Neural crest cell (in vitro differentiated cells): ENCODE results near the gene DNPH1. TPM values are rescaled to one million over a fixed set of nuclear protein-coding genes. Genes with fewer than 3 reads are reported as not detected.

Experiments used
- DNase-seq: peaks from one replicate; pipeline ENCODE4 v3.0.0; 2021; ENCODE audit warnings: low read depth, mixed read lengths, low spot score
- H3K27ac Mint-ChIP-seq: one replicate; pipeline ENCODE4 v1.8.0; 2021; ENCODE audit warnings: mild to moderate bottlenecking, mixed read lengths; ENCODE audit not compliant: unreplicated experiment
- H3K27me3 Mint-ChIP-seq: 2 replicates; pipeline ENCODE4 v1.8.0; 2021; ENCODE audit warnings: low read depth, mild to moderate bottlenecking, mixed read lengths
- H3K36me3 Mint-ChIP-seq: 2 replicates; pipeline ENCODE4 v1.8.0; 2021; ENCODE audit warnings: low read depth, mild to moderate bottlenecking, mixed read lengths
- H3K4me1 Mint-ChIP-seq: 2 replicates; pipeline ENCODE4 v1.8.0; 2021; ENCODE audit warnings: mixed read lengths
- H3K4me3 Mint-ChIP-seq: one replicate; pipeline ENCODE4 v1.8.0; 2021; ENCODE audit warnings: mild to moderate bottlenecking, mixed read lengths
- H3K9me3 Mint-ChIP-seq: 2 replicates; pipeline ENCODE4 v1.8.0; 2021; ENCODE audit warnings: mixed read lengths
- total RNA-seq: library from RNA; stranded (reverse); gene quantifications from 2 replicates; pipeline ENCODE4 v1.2.1, GENCODE V29; 2021
- TF ChIP-seq, protein P1 (sequence below): fragments of 200-600 bp; sonication (generic); conservative IDR thresholded peaks from 2 replicates; pipeline ENCODE4 v1.5.0; 2021; ENCODE audit warnings: antibody characterized with exemption, mild to moderate bottlenecking

DNPH1 gene
- total RNA-seq, 1 donor from 2014 or later = 50.3 TPM

DNA sequence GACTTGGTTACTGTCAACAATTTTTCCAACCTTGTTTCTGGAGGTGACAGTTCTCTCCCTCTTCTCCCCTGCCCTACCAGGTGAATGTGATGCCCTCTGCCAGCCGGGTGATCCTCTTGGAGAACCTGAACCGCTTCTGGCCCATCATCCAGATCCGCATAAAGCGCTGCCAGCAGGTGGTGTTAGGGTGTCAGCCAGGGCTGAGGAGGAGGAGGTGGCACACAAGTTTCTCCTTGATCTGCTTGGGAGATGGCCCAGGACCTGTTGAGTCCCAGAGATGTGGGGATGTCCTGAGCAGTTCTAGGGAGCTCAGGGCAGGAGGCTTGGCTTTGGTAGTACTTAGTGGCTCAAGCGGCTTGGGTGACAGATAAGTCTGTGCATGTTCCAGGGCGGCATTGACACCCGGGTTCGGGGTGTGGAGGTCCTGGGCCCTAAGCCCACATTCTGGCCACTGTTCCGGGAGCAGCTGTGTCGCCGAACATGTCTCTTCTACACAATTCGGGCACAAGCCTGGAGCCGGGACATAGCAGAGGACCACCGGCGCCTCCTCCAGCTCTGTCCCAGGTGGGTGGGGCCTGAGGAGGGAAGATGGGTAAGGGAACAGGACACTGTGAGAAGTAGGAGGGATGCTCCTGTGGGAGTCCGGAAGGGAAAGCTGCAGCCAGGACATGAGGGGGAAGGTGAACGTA, 26.1 kb downstream of the DNPH1 start:
- no peaks in the 10 kb centered on the region for H3K9me3 Mint-ChIP-seq
- no peaks in the 10 kb centered on the region for H3K4me1 Mint-ChIP-seq
- no peak for DNase-seq
- H3K27ac Mint-ChIP-seq = peak overlapping the region; percentile 59
- H3K27me3 Mint-ChIP-seq = no peaks in the 10 kb centered on the region
- peaks cover 6% of the 10 kb centered on the region for H3K36me3 Mint-ChIP-seq
- no peak overlapping the region for H3K4me3 Mint-ChIP-seq
- TF ChIP-seq, protein P1, sequence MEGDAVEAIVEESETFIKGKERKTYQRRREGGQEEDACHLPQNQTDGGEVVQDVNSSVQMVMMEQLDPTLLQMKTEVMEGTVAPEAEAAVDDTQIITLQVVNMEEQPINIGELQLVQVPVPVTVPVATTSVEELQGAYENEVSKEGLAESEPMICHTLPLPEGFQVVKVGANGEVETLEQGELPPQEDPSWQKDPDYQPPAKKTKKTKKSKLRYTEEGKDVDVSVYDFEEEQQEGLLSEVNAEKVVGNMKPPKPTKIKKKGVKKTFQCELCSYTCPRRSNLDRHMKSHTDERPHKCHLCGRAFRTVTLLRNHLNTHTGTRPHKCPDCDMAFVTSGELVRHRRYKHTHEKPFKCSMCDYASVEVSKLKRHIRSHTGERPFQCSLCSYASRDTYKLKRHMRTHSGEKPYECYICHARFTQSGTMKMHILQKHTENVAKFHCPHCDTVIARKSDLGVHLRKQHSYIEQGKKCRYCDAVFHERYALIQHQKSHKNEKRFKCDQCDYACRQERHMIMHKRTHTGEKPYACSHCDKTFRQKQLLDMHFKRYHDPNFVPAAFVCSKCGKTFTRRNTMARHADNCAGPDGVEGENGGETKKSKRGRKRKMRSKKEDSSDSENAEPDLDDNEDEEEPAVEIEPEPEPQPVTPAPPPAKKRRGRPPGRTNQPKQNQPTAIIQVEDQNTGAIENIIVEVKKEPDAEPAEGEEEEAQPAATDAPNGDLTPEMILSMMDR = no peak

DNA sequence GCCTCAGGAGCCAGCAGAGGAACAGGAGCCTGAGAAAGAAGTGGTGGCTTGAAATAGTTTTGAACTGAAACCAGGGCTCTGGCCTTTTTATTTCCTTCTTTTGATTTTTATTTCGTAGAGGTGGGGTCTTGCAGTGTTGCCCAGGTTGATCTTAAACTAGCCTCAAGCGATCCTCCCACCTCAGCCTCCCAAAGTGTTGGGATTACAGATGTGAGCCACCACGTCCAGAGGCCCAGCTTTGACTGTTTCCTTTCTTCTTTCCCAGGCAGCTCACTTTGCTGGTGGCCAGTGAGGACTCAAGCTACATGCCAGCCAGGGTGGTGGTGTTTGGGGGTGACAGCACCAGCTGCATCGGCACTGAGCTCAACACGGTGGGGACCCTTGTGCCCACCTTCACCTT, 26.8 kb downstream of the DNPH1 start:
- no peak for DNase-seq
- Mint-ChIP-seq H3K4me1 (no peaks in the 10 kb centered on the region), H3K9me3 (no peaks in the 10 kb centered on the region), H3K36me3 (peaks cover 6% of the 10 kb centered on the region), H3K4me3 (no peak overlapping the region), H3K27ac (no peak overlapping the region), H3K27me3 (no peaks in the 10 kb centered on the region)
- TF ChIP-seq, protein P1 = no peak

GRCh38 chr6:43200541-43200940, 28.7 kb downstream of the DNPH1 start:
- Mint-ChIP-seq H3K27me3 (no peaks in the 10 kb centered on the region), H3K4me1 (no peaks in the 10 kb centered on the region), H3K9me3 (no peaks in the 10 kb centered on the region), H3K36me3 (peaks cover 2% of the 10 kb centered on the region), H3K27ac (peak overlapping the region; percentile 30), H3K4me3 (no peak overlapping the region)
- DNase-seq = no peak
- TF ChIP-seq, protein P1 = no peak

- Mint-ChIP-seq H3K9me3 (no peaks in the 10 kb centered on the region), H3K27ac (peak overlapping the region; percentile 68), H3K4me1 (no peaks in the 10 kb centered on the region), H3K27me3 (no peaks in the 10 kb centered on the region), H3K36me3 (peaks cover 2% of the 10 kb centered on the region), H3K4me3 (no peak overlapping the region)
- no peak for DNase-seq
- TF ChIP-seq, protein P1 = no peak
These were observed 29.4 kb downstream of the DNPH1 start for GRCh38 chr6:43199912-43200311.

DNA sequence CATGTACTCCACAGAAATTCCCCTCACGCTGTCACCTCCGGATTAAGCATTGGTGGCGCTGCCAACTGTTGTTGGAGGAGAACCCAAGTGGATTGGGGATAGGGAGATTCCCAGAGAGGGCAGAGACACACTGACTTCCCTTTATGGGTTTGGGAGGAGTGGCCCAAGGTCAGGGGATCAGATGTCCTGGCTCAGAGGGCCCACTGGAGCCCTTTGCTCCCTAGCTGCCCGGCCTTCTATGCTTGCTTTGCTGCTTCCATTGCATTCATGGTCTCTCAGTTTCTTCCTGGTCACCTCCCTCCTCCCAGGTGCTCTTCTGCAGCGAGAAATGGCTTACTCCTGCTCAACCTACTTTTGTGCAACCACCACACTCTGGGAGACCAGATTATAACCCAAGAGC, 32.9 kb downstream of the DNPH1 start:
- TF ChIP-seq, protein P1 = no peak
- Mint-ChIP-seq H3K27ac (no peak overlapping the region), H3K27me3 (no peaks in the 10 kb centered on the region), H3K36me3 (peaks cover 2% of the 10 kb centered on the region), H3K9me3 (no peaks in the 10 kb centered on the region), H3K4me1 (no peaks in the 10 kb centered on the region), H3K4me3 (no peak overlapping the region)
- no peak for DNase-seq
